SH-SY5Y (cell line): ENCODE data around the gene ING4.

Experiments
- GATA2 ChIP-seq: IDR thresholded peaks from 2 replicates; pipeline ENCODE4 v1.6.1; 2011; ENCODE audit warnings: mild to moderate bottlenecking, low read depth, low read length
- GATA3 ChIP-seq: IDR thresholded peaks from 2 replicates; pipeline ENCODE4 v1.6.1; 2011; ENCODE audit warnings: low read depth, mild to moderate bottlenecking, low read length, moderate library complexity

DNA sequence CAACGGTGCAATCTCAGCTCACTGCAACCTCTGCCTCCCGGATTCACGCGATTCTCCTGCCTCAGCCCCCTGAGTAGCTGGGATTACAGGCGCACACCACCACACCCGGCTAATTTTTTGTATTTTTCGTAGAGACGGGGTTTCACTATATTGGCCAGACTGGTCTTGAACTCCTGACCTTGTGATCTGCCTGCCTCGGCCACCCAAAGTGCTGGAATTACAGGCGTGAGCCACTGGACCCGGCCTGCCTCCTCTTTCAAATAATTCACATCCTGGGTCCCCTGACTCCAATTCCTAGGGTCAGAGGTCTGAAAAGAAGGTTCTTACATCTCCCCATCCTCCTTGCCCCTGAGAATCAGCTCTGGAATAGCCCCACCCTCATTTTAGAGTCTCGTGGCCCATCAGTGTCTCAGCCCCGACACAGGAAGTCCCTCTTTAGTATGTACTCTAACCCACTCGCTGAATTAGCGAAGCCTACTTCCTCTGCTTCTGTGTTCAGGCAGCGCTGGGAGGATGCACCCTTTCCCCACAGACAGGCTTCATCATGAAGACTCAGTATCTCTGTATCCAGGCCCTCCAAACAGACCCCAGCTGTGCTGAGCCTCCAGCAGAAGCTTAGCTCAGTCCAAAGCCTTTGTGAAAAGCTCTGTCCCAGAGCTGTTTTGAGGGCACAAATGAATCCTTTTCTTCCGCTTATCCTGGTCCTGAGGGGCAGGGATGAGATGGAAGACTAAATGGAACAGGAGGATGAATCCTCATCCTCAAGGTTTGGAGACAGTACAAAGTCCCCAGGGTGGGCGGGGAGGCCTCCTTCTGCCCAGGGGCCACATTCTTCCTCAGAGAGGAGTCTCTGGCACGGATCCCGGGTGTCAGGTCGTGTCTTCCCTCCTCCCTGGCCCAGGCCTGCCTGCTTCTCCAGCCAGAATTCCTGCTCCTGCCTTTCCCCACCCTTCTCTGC is 30.6 kb downstream of the ING4 start:
- no peak for TF ChIP-seq GATA3
- TF ChIP-seq GATA2 = no peak
